Amniotic epithelial cell (primary cell): ENCODE measurements around the gene G6PC1.
A peak's percentile ranks its signal among the peaks of the same experiment; 100 is the strongest.
"Not testable (repeated sequence)": the region's sequence is repeated elsewhere in the genome, so short reads cannot be mapped to it uniquely, and the experiment has no call there.

Experiments used
- DNase-seq: peaks from one replicate; pipeline ENCODE4 v3.0.0-alpha.2; 2010; ENCODE audit warnings: low read depth

The G6PC1 gene

DNA sequence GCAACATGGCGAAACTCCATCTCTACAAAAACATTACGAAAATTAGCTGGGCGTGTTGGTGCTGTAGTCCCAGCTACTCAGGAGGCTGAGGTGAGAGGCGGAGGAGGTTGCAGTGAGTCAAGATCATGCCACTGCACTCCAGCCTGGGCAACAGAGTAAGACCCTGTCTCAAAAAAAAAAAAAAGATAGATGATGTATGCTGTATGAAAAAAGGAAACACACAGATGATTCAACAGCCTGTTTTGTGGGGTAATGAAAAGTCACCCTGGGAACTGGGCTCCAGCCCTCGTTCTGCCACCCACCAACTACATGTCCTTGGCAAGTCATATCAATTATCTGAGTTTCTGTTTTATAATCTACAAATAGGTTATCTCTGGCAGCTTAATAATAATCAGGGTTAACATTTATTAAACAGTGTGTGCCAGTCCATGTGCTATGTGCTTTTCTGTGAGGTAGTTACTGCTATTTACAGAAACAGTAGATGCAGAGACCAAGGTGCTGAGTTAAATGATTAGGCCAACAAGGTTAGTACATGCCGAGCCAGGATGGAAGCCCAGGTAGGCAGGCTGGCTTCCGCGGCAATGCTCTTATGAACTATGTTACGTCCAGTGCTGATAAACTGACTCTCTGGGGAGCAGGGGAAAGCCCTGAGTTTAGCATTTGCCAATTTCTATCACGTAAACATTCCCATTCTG lies 1.1 kb downstream of the G6PC1 start:
- DNase-seq = no peak

DNA sequence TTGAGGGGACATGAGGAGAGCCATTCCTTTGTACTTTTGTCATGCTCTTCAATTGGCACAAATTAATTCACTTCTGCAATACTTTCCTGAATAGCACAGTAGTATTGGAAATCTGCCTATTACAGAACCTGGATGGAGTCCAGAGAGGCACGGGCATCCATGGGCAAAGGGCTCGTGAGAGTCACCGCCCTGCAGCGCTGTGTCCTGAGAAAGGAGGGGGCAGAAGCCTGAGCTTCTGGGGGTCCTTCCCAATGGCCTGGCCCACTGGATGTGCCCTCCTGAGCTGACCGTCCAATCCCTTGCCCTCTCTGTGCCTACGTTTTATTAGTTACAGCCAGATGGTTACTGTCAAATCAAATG lies 3.5 kb downstream of the G6PC1 start:
- no peak for DNase-seq

DNA sequence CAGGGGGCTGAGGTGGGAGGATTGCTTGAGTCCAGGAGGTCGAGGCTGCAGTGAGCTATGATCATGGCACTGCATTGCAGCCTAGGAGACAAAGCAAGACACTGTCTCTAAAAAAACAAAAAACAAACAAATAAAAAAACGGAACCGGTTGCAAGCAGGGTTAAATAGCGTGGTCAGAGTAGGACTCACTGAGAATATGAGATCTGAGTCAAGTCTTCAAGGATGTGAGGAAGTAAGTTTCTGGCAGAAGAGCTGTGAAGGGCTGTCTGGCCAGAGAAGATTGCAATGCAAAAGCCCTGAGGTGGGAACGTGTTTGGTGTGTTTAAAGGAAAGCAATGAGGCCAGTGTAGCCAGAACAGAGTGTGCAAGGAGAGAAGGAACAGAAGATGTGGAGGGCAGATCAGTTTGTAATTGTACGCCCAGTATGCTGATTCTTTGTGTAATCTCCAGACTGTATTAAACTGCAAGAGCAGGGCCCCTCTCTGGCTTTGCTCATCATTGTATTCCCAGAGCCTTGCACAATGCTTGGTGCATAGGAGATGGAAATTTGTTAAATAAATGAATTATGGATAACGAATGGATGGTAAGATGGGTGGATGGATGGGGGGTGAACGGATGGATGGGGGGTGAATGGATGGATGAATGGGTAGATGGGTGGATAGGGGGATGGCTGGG lies 6.3 kb downstream of the G6PC1 start:
- DNase-seq = no peak

DNA sequence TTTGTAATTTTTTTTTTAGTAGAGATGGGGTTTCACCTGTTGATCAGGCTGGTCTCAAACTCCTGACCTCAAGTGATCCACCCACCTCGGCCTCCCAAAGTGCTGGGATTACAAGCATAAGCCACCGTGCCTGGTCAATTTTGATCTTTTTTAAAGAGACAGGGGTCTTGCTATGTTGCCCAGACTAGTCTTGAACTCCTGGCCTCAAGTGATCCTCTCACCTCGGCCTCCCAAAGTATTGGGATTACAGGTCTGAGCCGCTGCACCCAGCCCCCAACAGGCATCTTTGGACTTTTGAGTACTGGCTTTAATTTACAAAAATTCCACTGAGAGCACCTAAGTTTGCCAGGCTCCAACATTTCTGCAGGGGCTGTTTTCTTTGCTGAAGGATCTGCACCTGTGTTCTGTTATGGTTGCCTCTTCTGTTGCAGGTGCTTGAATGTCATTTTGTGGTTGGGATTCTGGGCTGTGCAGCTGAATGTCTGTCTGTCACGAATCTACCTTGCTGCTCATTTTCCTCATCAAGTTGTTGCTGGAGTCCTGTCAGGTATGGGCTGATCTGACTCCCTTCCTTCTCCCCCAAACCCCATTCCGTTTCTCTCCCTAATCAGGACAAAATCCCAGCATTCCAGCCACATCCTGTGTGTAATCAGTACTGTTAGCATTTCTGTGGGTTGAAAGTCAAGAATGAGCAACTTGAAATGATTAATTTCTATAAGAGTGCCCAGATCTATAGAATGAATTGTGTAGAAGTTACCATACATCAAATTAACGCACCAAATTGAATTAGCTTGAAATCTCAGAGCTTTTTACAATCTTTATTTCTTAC lies 8.5 kb downstream of the G6PC1 start:
- DNase-seq = peak; percentile 52

DNA sequence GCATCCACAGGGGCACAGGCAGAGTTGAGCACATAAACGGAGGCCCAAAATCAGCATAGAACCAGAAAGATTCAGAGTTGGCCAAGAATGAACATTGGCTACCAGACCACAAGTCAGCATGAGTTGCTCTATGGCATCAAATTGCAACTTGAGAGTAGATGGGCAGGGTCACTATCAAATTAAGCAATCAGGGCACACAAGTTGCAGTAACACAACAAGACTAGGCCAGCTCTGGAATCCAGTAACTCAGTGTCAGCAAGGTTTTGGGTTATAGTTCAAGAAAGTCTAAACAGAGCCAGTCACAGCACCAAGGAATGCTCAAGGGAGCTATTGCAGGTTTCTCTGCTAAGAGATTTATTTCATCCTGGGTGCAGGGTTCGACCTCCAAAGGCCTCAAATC lies 12.9 kb downstream of the G6PC1 start:
- peak; percentile 29 for DNase-seq

DNA sequence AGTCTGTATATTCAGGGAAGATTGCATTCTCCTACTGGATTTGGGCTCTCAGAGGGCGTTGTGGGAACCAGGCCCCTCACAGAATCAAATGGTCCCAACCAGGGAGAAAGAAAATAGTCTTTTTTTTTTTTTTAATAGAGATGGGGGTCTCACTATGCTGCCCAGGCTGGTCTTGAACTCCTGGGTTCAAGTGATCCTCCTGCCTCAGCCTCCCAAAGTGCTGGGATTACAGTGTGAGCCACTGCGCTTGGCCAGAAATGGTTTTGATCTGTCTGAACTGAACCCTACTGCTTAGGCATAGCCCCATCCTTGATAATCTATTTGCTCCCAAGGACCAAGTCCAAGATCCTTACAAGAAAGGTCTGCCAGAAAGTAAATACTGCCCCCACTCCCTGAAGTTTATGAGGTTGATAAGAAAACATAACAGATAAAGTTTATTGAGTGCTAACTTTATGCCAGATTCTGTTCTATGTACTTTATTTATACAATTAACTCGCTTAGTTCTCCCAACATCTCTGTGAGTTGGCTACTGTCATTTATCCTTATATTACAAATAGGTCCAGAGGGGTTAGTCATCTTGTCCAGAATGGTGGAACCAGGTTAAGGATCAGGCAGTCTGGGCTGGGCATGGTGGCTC lies 13.5 kb downstream of the G6PC1 start:
- DNase-seq = no peak

DNA sequence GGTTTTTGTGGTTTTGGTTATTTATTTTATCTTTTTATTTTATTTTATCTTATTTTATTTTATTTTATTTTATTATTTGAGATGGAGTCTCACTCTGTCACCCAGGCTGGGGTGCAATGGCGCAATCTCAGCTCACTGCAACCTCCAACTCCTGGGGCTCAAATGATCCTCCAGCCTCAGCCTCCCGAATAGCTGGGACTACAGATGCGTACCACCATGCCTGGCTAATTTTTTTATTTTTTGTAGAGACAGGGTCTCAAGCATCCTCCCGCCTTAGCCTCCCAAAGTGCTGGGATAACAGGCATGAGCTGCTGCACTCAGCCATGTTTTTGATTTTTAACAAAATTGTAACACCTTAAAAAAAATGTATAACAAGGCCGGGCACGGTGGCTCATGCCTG lies 14.7 kb downstream of the G6PC1 start:
- DNase-seq = not testable (repeated sequence)

DNA sequence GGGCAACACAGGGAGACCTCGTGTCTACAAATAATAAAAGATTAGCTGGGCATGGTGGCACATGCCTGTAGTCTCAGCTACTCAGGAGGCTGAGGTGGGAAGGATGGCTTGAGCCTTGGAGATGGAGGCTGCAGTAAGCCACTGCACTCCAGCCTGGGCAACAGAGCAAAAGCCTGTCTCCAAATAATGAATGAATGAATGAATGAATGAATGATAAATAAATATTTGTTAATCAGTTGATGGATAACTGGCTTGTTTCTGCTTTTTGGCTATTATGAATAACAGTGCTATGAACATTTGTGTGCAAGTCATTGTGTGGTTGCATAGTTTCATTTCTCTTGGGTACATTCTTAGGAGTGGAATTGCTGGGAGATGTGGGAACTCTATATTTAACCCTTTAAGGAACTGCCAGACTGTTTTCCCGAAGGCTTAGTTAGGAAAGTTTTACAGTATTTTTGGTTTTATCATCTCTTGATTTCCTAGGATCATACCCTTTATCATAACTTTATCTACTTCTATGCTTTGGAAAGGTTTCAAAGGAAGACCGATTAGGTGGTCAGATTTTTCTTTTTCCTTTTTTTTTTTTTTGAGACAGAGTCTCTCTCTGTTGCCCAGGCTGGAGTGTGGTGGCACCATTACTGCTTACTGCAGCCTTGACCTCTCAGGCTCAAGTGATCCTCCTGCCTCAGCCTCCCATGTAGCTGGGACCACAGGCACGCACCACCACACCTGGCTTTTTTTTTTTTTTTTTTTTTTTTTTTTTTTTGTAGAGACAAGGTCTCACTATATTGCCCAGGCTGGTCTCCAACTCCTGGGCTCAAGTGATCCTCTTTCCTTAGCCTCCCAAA lies 16.0 kb downstream of the G6PC1 start:
- not testable (repeated sequence) for DNase-seq

DNA sequence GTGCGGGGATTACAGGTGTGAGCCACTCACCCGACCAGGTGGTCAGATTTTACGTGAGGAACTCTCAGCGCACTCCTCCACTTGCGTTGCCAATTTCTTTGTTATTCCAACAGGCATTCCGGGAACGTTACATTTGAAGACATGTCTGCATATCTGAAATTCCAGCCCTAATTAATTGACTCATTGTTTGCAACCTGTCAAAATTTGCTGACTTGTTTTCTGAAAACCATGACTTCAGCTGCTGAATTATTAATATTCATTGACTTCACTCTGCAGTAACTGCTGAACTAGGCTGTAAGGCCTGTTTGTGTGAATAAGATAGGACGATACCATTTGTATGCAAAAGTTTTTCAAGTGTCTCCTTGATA lies 16.6 kb downstream of the G6PC1 start:
- DNase-seq = peak; percentile 10

DNA sequence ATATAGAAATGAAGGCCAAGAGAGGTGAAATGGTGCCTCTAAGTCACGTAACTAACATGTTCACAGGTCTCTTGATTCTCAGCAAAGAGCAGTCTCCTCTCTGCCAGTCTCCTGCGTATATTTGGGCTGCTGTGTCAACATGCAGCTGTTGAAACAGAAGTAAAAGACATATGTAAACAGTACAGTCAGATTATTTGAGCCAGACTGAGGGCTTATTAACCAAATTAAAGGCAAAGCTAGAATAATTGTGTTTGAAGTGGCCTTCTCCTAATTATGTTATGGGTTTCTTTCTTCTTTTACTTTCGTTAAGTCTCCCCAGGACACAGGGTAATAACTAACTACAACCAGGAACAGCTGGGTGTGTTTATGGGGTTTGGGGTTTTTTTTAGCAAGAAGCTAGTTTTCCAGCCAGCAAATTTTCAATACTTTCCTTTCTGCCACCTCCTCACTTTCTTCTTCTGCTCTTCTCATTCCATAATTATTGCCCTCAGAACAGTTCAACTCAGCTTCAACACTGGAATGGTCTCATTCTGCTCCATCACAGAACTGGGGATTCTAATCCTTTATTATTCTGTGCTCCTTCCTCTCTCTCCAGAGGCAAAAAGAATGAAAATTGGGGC lies 18.4 kb downstream of the G6PC1 start:
- no peak for DNase-seq

DNA sequence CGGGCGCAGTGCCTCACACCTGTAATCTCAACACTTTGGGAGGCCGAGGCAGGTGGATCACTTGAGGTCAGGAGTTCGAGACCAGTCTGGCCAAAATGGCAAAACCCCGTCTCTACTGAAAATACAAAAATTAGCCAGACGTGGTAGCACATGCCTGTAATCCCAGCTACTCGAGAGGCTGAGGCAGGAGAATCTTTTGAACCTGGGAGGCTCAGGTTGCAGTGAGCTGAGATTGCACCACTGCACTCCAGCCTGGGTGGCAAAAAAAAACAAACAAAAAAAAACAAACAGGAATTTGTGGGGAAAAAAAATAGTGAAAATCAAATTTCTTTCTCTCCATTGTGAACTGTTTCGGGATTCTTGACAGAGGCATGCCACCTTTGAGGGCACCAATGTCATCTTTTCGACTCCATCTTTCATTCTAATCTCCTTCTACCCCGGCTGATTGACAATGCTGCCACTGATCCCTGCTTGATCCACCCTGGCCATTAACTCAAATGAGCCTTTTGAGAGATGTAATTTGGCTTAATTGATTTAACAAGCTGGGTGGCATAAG lies 19.0 kb downstream of the G6PC1 start:
- not testable (repeated sequence) for DNase-seq

DNA sequence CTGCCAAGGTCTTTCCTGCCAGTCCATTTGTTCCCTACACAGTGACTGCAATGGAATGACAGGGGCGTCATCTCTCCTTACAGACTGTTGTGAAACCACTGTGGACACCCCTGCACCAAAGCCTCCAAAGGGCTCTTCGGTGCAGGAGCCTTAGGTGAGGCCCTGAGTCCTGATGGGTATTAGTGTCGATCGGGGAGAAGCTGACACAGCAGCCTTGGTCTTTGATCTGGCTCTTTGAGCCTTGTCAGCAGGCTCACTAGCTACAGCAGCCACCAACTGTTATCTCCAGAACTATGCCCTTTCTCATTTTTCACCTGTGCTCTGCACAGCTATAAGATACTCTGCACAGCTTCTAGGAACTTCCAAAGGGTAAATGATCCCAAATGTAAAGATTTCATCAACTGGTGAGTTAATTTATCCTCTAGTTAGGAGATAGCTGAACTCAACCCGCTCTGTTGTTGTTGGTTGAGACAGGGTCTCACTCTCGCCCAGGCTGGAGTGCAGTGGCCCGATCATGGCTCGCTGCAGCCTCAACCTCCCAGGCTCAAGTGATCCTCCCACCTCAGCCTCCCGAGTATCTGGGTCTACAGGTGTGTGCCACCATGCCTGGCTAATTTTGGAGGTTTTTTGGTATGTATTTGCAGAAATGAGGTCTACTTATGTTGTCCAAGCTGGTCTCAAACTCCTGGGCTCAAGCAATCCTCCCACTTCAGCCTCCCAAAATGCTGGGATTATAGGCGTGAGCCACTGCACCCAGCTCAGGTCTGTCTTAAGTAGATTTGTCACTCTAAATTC lies 19.7 kb downstream of the G6PC1 start:
- no peak for DNase-seq

DNA sequence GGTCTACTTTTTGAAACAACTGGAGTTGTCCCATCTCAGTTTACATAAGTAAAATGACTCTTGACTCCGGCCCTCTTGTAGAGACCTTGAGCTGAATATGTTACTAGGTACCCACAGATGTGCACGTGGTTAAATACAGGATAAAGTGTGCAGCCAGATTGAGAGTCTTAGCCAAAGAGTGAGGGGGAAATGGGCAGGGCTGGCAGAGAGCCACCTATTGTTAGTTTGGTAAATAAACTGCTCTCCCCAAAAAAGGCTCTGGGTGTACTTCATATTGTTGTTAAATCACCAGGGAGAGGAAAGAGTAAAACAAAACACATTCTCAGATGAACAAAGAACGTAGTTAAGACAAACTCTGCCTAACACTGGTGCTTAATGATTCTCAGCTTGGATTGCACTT lies 20.3 kb downstream of the G6PC1 start:
- no peak for DNase-seq

DNA sequence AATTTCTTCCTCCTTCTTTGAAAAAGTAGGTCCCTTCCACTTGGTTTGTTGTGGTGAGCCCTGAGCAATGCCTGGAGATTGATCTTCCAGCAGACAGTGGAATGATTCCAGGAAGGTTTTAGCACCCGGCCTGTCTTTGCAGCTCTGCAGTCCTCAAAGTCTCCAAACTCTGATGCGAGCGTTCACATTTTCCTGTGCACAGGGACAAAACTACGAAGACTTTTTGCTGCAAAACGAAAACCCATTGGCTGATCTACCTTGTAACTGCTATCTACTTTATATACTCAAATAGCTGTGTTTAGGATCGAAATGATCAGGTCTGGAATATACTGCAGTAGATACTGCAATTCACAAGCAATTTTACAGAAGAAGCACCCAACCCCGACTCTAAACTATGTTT lies 21.7 kb downstream of the G6PC1 start:
- no peak for DNase-seq

DNA sequence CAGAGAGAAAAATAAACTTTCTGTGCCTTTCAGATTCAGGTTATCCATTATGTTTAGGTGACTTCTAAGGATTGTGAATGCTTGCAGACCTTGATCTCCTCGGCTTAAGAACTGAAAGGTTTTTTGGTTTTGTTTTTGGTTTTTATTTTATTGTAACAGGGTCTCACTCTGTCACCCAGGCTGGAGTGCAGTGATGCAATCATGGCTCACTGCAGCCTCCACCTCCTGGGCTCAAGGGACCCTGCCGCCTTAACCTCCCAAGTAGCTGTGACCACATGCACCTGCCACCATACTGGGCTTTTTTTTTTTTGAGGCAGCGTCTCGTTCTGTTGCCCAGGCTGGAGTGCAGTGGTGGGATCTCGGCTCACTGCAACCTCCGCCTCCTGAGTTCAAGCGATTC lies 22.9 kb downstream of the G6PC1 start:
- not testable (repeated sequence) for DNase-seq

DNA sequence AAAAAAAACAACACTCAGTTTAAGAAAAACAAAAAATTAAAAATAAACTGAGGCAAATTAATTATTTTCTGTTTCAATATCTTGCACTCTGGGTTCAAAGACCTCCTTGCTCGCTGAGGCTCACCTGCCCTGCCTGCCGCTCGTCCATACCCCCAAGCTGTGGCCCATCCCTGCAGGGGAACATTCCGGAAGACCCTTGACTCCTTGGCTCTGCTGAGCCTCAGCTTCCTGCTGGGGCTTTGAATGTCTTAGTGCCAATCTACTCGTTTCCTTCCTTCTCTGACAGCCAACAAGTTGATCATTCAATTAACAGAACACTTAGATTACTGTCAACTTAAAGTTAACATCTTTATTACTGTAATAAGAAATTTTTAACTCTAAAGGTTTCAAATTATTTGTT lies 24.3 kb downstream of the G6PC1 start:
- no peak for DNase-seq

DNA sequence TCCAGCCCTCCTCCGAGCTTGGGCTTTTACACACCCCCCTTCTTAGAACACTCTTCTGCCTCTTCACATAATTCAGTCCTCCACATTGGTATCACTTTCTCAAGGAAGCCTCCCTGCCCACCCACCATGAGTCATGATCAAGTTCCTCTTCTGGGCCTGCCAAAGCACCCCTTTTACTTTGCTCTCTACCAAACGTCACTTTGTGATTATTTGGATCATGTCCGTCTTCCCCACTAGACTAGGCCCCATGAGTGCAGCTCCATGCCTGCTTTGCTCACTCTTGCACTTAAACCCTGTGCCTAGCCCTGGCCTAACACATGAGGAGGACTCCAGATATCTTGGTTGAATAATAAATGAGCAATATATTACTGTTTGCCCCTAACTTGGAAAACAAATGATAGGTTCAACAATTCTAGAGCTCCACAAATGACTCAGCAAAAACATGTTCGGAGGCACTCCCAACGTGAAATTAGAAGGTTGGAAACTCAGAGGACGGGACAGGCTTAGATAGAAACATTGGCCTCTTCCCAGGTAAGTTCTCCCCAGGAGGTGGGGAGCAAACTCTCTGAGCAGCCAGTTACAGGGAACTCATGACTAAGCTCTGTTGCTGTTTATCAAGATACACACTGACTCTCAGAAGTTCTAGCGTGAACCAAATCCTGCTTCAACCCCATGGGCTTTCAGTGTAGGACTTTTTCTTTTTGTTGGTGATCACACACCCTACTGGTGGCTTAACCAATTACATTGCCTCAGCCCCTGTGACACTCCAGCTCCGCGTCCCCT lies 28.3 kb downstream of the G6PC1 start:
- peak; percentile 85 for DNase-seq

DNA sequence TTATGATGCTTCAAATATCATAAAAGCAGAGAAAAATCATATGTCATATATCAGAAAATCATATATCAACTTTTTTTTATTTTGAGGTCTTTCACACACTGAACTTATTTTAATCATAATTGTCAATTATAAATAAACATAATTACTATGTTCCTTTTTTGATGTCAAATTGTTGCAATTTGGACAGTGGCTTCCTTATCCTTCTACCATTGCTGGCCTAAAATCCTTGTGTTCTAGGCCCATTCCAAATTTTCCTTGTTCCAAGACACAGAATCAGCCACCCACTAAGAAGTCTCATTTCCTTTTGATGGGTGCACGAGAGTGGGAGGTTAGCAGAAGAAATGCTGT lies 28.9 kb downstream of the G6PC1 start:
- DNase-seq = no peak
